K562 (cell line): ENCODE data around the gene ECPAS. TPM values are rescaled to one million over a fixed set of nuclear protein-coding genes. Genes with fewer than 3 reads are reported as not detected.

ENCODE experiments used
- ATAC-seq: fragments of 200-7000 bp; cut with Tn5 transposase; 3 replicates; pipeline ENCODE4 v1.9.1; 2020; ENCODE audit warnings: moderate library complexity
- BruUV-seq: library from RNA; stranded (reverse); fragments of 400-500 nt; replicated peaks from 2 replicates; lab custom pipeline; 2021; lab: Mats Ljungman, UMichigan
- CTCF ChIA-PET: fragments of 300-600 bp; formaldehyde crosslinking; extraction: SDS; loops from one replicate; lab custom pipeline; 2021; ENCODE audit warnings: low intra/inter-chr PET ratio; lab: Yijun Ruan, JAX
- POLR2A ChIA-PET: fragments of 300-600, 350-650 bp; sonication (Branson Sonifier 250); formaldehyde crosslinking; extraction: SDS; loops from one replicate; lab custom pipeline; 2021; ENCODE audit warnings: antibody characterized with exemption, inconsistent platforms; lab: Yijun Ruan, JAX
- DNase-seq, 4 experiments: peaks; one replicate each; pipeline versions ENCODE4 v3.0.0 to v3.0.0-alpha.2; 2011 to 2018; ENCODE audit warnings: low spot score in 3 of 4, mixed read lengths in 3 of 4; ENCODE audit errors: extremely low read depth in 1 of 4
- FAIRE-seq: peaks from 2 replicates; lab custom pipeline; 2011; peaks lifted over from hg19 to GRCh38; lab: Jason Lieb, UNC
- H2AFZ ChIP-seq: 2 replicates; pipeline ENCODE4 v1.6.0; 2011; ENCODE audit warnings: low read depth, low read length, control low read depth, inconsistent platforms
- H3K27ac ChIP-seq: fragments of 200-600 bp; 3 replicates; pipeline ENCODE4 v1.8.0; 2011; ENCODE audit warnings: low read depth, mild to moderate bottlenecking, control low read depth, inconsistent platforms, low read length, moderate library complexity, mixed read lengths; ENCODE audit errors: extremely low read depth
- H3K27me3 ChIP-seq, 2 experiments: fragments of 300-600 bp in 1 of 2; 2 replicates in 1 of 2; 3 replicates in 1 of 2; pipeline versions ENCODE4 v1.6.0 to v1.8.0; 2011; ENCODE audit warnings: inconsistent platforms in 2 of 2, low read length in 2 of 2, mild to moderate bottlenecking in 1 of 2, mixed read lengths in 1 of 2, moderate library complexity in 1 of 2; ENCODE audit not compliant: control insufficient read depth in 2 of 2, insufficient read depth in 2 of 2
- H3K36me3 ChIP-seq: fragments of 300-600 bp; 3 replicates; pipeline ENCODE4 v1.8.0; 2011; ENCODE audit warnings: mild to moderate bottlenecking, low read length, inconsistent platforms; ENCODE audit not compliant: control insufficient read depth, insufficient read depth
- H3K4me1 ChIP-seq, 2 experiments: fragments of 200-600 bp in 1 of 2; replicated peaks in 1 of 2; 2 replicates in 1 of 2; 3 replicates in 1 of 2; pipeline versions ENCODE4 v1.5.1 to v1.8.0; 2011; ENCODE audit warnings: inconsistent platforms in 2 of 2, low read length in 2 of 2, mild to moderate bottlenecking in 1 of 2, mixed read lengths in 1 of 2, moderate library complexity in 1 of 2; ENCODE audit not compliant: control insufficient read depth in 2 of 2, insufficient read depth in 2 of 2
- H3K4me2 ChIP-seq: 2 replicates; pipeline ENCODE4 v1.6.1; 2011; ENCODE audit warnings: low read length, control low read depth, inconsistent platforms, mixed read lengths; ENCODE audit not compliant: insufficient read depth
- H3K4me3 ChIP-seq: fragments of 200-600 bp; sonication (generic), shearing (Covaris generic); 2 replicates; pipeline ENCODE4 v1.5.1; 2016; ENCODE audit warnings: control low read depth, inconsistent platforms
- H3K79me2 ChIP-seq: fragments of 200-600 bp; 3 replicates; pipeline ENCODE4 v1.8.0; 2011; ENCODE audit warnings: low read length, inconsistent platforms; ENCODE audit not compliant: control insufficient read depth, insufficient read depth
- H3K9ac ChIP-seq, 2 experiments: 2 replicates each; pipeline versions ENCODE4 v1.6.0 to v1.6.1; 2011; ENCODE audit warnings: low read depth in 2 of 2, low read length in 2 of 2, control low read depth in 1 of 2, inconsistent platforms in 1 of 2, mild to moderate bottlenecking in 1 of 2, mixed read lengths in 1 of 2; ENCODE audit not compliant: insufficient read depth in 1 of 2
- H3K9me1 ChIP-seq: one replicate; pipeline ENCODE4 v1.6.0; 2011; ENCODE audit warnings: inconsistent platforms, mild to moderate bottlenecking, low read length, moderate library complexity; ENCODE audit not compliant: control insufficient read depth, insufficient read depth
- H3K9me3 ChIP-seq: replicated peaks from 2 replicates; pipeline ENCODE4 v1.5.1; 2011; ENCODE audit warnings: low read depth, low read length, inconsistent platforms; ENCODE audit not compliant: control insufficient read depth, insufficient read depth
- H4K20me1 ChIP-seq: replicated peaks from 2 replicates; pipeline ENCODE4 v1.6.1; 2011; ENCODE audit warnings: low read length, inconsistent platforms, mixed read lengths; ENCODE audit not compliant: control insufficient read depth, insufficient read depth
- BRCA1 ChIP-seq, 2 experiments: fragments of 450-650 bp in 1 of 2; sonication (generic) in 1 of 2; formaldehyde crosslinking in 1 of 2; IDR thresholded peaks; 2 replicates each; pipeline versions ENCODE4 v1.5.0 to v1.6.1; 2017 to 2020; ENCODE audit warnings: mild to moderate bottlenecking in 1 of 2, missing genetic modification reagents in 1 of 2
- CBFA2T2 ChIP-seq: fragments of 450-650 bp; conservative IDR thresholded peaks from 2 replicates; pipeline ENCODE4 v1.6.1; 2017; ENCODE audit warnings: mild to moderate bottlenecking
- CHD1 ChIP-seq: fragments of 200-600 bp; sonication (generic); IDR thresholded peaks from one replicate; pipeline ENCODE4 v1.6.1; 2012; ENCODE audit warnings: mild to moderate bottlenecking, moderate library complexity, low read length, inconsistent platforms
- CREM ChIP-seq: IDR thresholded peaks from 2 replicates; pipeline ENCODE4 v1.6.1; 2014; ENCODE audit warnings: antibody characterized with exemption, low read depth
- EP300 ChIP-seq: IDR thresholded peaks from 2 replicates; pipeline ENCODE4 v1.6.1; 2012; ENCODE audit warnings: low read length, improper control_type of control experiment
- GTF2F1 ChIP-seq: IDR thresholded peaks from 2 replicates; pipeline ENCODE4 v1.6.1; 2011; ENCODE audit warnings: low read depth, low read length, improper control_type of control experiment
- HNRNPH1 ChIP-seq: fragments of 200-400 bp; formaldehyde crosslinking; optimal IDR thresholded peaks from 2 replicates; pipeline ENCODE3; 2017; ENCODE audit warnings: low read depth, mild to moderate bottlenecking, low read length, moderate library complexity
- MEIS2 ChIP-seq: fragments of 450-650 bp; IDR thresholded peaks from 2 replicates; pipeline ENCODE4 v1.6.1; 2014; ENCODE audit warnings: mild to moderate bottlenecking; ENCODE audit not compliant: partially characterized antibody
- MTF1 ChIP-seq: fragments of 250-450 bp; sonication (Bioruptor Pico); IDR thresholded peaks from 2 replicates; pipeline ENCODE4 v1.9.0; 2021; ENCODE audit warnings: moderate library complexity, mild to moderate bottlenecking, inconsistent platforms, borderline replicate concordance
- POLR2H ChIP-seq: IDR thresholded peaks from 2 replicates; pipeline ENCODE4 v1.6.1; 2016; ENCODE audit warnings: missing genetic modification characterization, low read depth, mild to moderate bottlenecking, control low read depth, missing compliant biosample characterization, moderate library complexity
- SREBF2 ChIP-seq: sonication (generic); formaldehyde crosslinking; IDR thresholded peaks from 2 replicates; pipeline ENCODE4 v1.4.0; 2020; ENCODE audit warnings: mild to moderate bottlenecking, missing genetic modification reagents
- ZBTB8A ChIP-seq: fragments of 450-650 bp; IDR thresholded peaks from 2 replicates; pipeline ENCODE4 v1.6.1; 2018; ENCODE audit warnings: mild to moderate bottlenecking, moderate library complexity; ENCODE audit not compliant: partially characterized antibody
- ZNF431 ChIP-seq: sonication (generic); formaldehyde crosslinking; IDR thresholded peaks from 2 replicates; pipeline ENCODE4 v1.8.0; 2022; ENCODE audit warnings: mild to moderate bottlenecking, missing genetic modification reagents
- WGBS: fragments of 100-300 bp; shearing (Covaris generic); methylation state at CpG from one replicate; pipeline ENCODE4 v1.1.6; 2016; ENCODE audit warnings: low coverage, mixed read lengths; ENCODE audit not compliant: insufficient coverage; ENCODE audit errors: missing lambda C conversion rate; 5-methylcytosine and 5-hydroxymethylcytosine counted together
- in situ Hi-C: fragments of 300-500 bp; cut with MboI; formaldehyde crosslinking; loops from 4 replicates; pipeline ENCODE4 v1.15.0; 2018; ENCODE audit warnings: inconsistent platforms, mixed read lengths
- intact Hi-C: fragments of 100-400 bp; cut with micrococcal nuclease; formaldehyde crosslinking; loops from 2 replicates; pipeline ENCODE4 v1.14.2; 2022
- polyA plus RNA-seq, 8 experiments: library from polyadenylated mRNA; depleted of rRNA in 4 of 8; stranded (reverse) in 5 of 8; unstranded in 3 of 8; fragments of >200 nt; fragmentation: Nextera tagmentation in 2 of 8; fragmentation: Illumina TruSeq in 1 of 8; extraction: Ambion mirVana in 2 of 8; extraction: Trizol in 1 of 8; gene quantifications; 2 replicates each; pipeline versions ENCODE4 v1.2.1 to v1.2.3, GENCODE V29; 2011 to 2014; ENCODE audit warnings: inconsistent platforms in 1 of 8, missing spikeins in 1 of 8
- total RNA-seq, 7 experiments: library from RNA; depleted of rRNA in 6 of 7; stranded (reverse); fragments of >200 nt in 6 of 7; fragmentation: Illumina TruSeq in 2 of 7; extraction: Trizol in 2 of 7; gene quantifications; 2 replicates each; pipeline versions ENCODE4 v1.2.1 to v1.2.3, GENCODE V29; 2011 to 2021; ENCODE audit warnings: low replicate concordance in 1 of 7
- TF ChIP-seq, protein P1 (sequence below): IDR thresholded peaks from 2 replicates; pipeline ENCODE4 v1.6.1; 2016; ENCODE audit warnings: missing genetic modification characterization, missing compliant biosample characterization

ECPAS gene
- total and polyA plus RNA-seq, 9 of the 15 experiments (the other 6 are each of a cell fraction or from before 2014, with no cell fraction given), result 14.5 to 90.9 (median 75.7) TPM

DNA sequence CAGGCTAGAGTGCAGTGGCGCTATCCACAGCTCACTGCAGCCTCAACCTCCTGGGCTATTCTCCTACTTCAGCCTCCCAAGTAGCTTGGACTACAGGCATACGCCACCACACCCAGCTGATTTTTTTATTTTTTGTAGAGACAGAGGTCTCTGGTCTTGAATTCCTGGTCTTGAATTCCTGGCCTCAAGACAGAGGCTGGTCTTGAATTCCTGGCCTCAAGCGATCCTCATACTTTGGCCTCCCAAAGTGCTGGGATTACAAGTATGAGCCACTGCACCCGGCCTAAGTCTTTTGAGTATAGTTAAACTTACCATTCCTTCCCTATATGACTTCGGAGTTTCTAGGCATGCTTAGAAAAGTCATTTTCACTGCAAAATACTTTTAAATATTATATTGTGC, 29.4 kb downstream of the ECPAS start:
- ChIA-PET POLR2A (interaction anchor here (0.9 to 1.6 kb wide), 2 partner anchors 12 to 17 kb away, joined by 4 to 6 read pairs; no protein-coding TSS in a partner anchor), CTCF (no interaction called here)
- peaks cover 91% of the 10 kb centered on the region for H3K79me2 ChIP-seq

More for the DNA sequence above, 29.4 kb downstream of the ECPAS start:
- no peaks in the 10 kb centered on the region; the same call in 1 of the 2 replicates for H4K20me1 ChIP-seq
- H3K4me3 ChIP-seq, result no peak overlapping the region
- no peak overlapping the region for H2AFZ ChIP-seq
- H3K9me3 ChIP-seq, result no peaks in the 10 kb centered on the region
- H3K9ac ChIP-seq, result no peak overlapping the region
- ATAC-seq, result no peak
- no peaks in the 10 kb centered on the region for H3K9me1 ChIP-seq
- intact Hi-C loops (no loop called here), in situ Hi-C loops (no loop called here)
- no peak overlapping the region for H3K27ac ChIP-seq
- WGBS, result 96% methylated on average over 5 of the region's 5 CpGs
- TF ChIP-seq GTF2F1 (no peak), ZNF431 (CRISPR knock-in tag) (no peak), CREM (no peak), BRCA1 (IDR thresholded peaks at IDR 0.05) (no peak), BRCA1 (CRISPR knock-in tag; IDR thresholded peaks at IDR 0.05) (no peak), SREBF2 (no peak), MEIS2 (no peak), ZBTB8A (no peak), CHD1 (no peak), EP300 (no peak), CBFA2T2 (no peak), HNRNPH1 (no peak), MTF1 (CRISPR knock-in tag) (no peak), POLR2H (tag) (no peak)
- TF ChIP-seq, protein P1, sequence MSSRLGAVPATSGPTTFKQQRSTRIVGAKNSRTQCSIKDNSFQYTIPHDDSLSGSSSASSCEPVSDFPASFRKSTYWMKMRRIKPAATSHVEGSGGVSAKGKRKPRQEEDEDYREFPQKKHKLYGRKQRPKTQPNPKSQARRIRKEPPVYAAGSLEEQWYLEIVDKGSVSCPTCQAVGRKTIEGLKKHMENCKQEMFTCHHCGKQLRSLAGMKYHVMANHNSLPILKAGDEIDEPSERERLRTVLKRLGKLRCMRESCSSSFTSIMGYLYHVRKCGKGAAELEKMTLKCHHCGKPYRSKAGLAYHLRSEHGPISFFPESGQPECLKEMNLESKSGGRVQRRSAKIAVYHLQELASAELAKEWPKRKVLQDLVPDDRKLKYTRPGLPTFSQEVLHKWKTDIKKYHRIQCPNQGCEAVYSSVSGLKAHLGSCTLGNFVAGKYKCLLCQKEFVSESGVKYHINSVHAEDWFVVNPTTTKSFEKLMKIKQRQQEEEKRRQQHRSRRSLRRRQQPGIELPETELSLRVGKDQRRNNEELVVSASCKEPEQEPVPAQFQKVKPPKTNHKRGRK, result no peak
- DNase-seq, result no peak
- H3K4me2 ChIP-seq, result no peak overlapping the region
- no peak for FAIRE-seq
- no TSS peak for BruUV-seq
- H3K36me3 ChIP-seq, result peaks cover 27% of the 10 kb centered on the region; the same call in 2 of the 3 replicates
- no peaks in the 10 kb centered on the region for H3K27me3 ChIP-seq
- no peaks in the 10 kb centered on the region; a peak in 1 of 5 replicates for H3K4me1 ChIP-seq
